Mucosa of stomach (tissue), 1 donor: Measurements from ENCODE around the gene DLX2.
A peak's percentile ranks its signal among the peaks of the same experiment; 100 is the strongest.
"Not testable (repeated sequence)": the region's sequence is repeated elsewhere in the genome, so short reads cannot be mapped to it uniquely, and the experiment has no call there.

Experiments used
- H3K27me3 ChIP-seq: one replicate; pipeline ENCODE4 v1.7.0; 2013; ENCODE audit warnings: mild to moderate bottlenecking, low read length; ENCODE audit not compliant: control insufficient read depth, insufficient read depth
- H3K36me3 ChIP-seq: one replicate; pipeline ENCODE4 v1.7.0; 2013; ENCODE audit warnings: low read length; ENCODE audit not compliant: control insufficient read depth, insufficient read depth
- H3K4me1 ChIP-seq: one replicate; pipeline ENCODE4 v1.7.0; 2013; ENCODE audit warnings: mild to moderate bottlenecking, low read length; ENCODE audit not compliant: control insufficient read depth, insufficient read depth
- H3K4me3 ChIP-seq: one replicate; pipeline ENCODE4 v1.7.0; 2013; ENCODE audit warnings: low read length
- H3K9ac ChIP-seq: one replicate; pipeline ENCODE4 v1.7.0; 2013; ENCODE audit warnings: mild to moderate bottlenecking, low read length, moderate library complexity
- H3K9me3 ChIP-seq: one replicate; pipeline ENCODE4 v1.7.0; 2013; ENCODE audit warnings: mild to moderate bottlenecking, low read length, moderate library complexity; ENCODE audit not compliant: control insufficient read depth
- donor health status: Pancreatic carcinoma.

The DLX2 gene

DNA sequence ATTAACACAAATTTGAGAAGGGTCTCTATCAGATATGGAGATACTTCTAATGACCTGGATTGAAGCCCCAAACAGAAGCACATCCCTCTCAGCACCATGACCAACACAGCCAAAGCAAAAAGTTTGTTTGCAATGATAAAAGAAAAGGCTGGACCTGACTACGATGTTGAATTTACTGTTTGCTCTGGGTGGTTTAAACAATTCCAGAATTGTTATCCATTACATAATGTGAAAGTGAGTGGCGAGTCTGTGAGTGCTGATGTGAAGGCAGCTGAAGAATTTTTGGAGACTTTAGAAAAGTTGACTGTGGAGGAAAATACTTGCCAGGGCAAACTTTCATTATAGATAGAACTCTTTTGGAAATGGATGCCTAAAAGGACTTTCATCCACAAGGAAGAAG, 17.4 kb upstream of the DLX2 start:
- H3K4me1 ChIP-seq = no peaks in the 10 kb centered on the region
- H3K4me3 ChIP-seq = no peak overlapping the region
- peaks cover 5% of the 10 kb centered on the region for H3K27me3 ChIP-seq
- H3K9ac ChIP-seq = no peak overlapping the region
- no peaks in the 10 kb centered on the region for H3K36me3 ChIP-seq
- no peaks in the 10 kb centered on the region for H3K9me3 ChIP-seq

DNA sequence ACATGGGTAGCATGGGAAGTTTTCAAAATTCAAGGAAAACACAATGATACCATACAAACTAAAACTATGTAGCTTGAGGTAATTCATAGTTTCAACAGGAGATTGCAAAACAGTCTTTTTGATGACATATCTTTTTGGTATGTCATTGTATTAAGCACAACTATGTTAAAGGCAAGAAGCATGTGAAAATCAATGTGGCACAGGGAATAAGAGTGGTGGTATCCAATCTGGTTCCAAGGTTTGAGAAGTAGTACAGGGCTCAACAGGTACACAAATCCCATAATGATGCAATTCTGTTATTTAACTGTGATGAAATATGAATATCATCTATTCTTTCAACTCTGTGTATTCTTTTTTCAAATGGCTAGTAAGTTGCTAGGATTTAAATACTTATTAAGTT, 16.4 kb upstream of the DLX2 start:
- Histone ChIP-seq H3K36me3 (no peaks in the 10 kb centered on the region), H3K4me3 (no peak overlapping the region), H3K27me3 (peaks cover 5% of the 10 kb centered on the region), H3K9me3 (no peaks in the 10 kb centered on the region), H3K9ac (no peak overlapping the region), H3K4me1 (no peaks in the 10 kb centered on the region)

DNA sequence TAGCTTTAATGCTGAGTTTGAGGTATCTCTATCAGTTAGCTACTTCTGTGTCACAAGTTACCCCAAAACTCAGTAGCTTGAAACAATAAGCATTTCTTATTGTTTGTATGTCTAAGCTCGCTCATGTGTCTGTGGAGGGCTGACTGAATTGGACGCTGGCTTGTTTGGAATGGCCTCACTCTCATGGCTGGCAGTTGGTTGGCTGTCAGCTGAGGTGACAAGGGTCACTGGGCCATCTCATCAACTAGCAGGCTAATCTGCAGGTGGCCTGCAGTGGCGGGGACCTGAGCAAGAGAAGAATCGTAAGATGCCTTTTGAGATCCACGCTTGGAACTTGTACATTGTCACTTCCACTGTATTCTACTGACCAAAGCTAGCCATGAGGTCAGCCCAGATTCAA, 13.4 kb upstream of the DLX2 start:
- Histone ChIP-seq H3K4me1 (no peaks in the 10 kb centered on the region), H3K9ac (no peak overlapping the region), H3K27me3 (peaks cover 13% of the 10 kb centered on the region), H3K36me3 (no peaks in the 10 kb centered on the region), H3K9me3 (no peaks in the 10 kb centered on the region), H3K4me3 (no peak overlapping the region)

DNA sequence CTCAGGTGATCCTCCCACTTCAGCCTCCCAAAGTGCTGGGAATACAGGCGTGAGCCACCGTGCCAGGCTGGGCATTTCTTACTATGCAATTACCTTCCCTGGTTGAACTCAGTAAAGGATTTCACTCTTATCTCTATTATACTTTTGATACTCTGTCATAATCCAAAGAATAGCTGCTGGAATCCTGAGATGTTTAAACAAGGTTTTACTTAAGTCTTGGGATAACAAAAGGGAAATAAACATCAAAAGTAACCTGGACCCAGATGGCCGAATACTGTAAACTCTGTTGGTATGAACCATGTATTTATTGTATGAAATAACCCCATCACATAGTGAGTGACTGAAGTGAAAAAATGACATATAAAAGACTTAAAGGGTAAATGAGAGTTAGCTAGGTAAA, 11.9 kb upstream of the DLX2 start:
- H3K4me1 ChIP-seq = no peaks in the 10 kb centered on the region
- no peaks in the 10 kb centered on the region for H3K36me3 ChIP-seq
- peaks cover 18% of the 10 kb centered on the region for H3K27me3 ChIP-seq
- no peak overlapping the region for H3K4me3 ChIP-seq
- no peaks in the 10 kb centered on the region for H3K9me3 ChIP-seq
- no peak overlapping the region for H3K9ac ChIP-seq

DNA sequence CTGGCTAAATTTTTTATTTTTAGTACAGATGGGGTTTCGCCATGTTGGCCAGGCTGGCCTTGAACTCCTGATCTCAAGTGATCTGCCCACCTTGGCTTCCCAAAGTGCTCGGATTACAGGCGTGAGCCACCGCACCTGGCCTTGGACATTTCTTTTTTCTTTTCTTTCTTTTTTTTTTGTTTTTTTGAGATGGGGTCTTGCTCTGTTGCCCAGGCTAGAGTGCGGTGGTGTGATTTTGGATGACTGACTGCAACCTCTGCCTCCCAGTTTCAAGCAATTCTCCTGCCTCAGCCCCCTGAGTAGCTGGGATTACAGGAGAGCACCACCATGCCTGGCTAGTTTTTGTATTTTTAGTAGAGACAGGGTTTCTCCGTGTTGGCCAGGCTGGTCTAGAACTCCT, 11.5 kb upstream of the DLX2 start:
- not testable (repeated sequence) for H3K36me3 ChIP-seq, H3K4me1 ChIP-seq, H3K9ac ChIP-seq, H3K4me3 ChIP-seq, H3K9me3 ChIP-seq
- H3K27me3 ChIP-seq = peaks cover 22% of the 10 kb centered on the region

DNA sequence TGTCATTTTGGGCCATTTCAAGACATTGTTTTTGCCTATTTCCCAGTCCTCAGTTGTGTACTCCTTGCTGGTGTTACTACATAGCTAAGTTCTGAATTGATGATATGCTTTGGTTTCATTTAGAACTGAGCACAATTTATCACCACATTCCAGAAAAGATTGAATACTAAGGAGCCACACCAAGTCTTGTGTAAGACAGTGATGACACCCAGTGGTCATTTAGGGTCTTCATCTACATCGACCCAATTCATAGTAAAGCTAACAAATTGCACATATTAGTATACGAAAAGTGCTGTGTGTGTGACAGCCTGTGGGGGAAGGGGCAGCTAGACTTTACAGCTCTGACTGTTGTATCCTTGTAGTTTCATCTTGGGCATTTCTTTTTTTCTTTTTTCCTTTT, 10.9 kb upstream of the DLX2 start:
- no peaks in the 10 kb centered on the region for H3K9me3 ChIP-seq
- peaks cover 24% of the 10 kb centered on the region for H3K27me3 ChIP-seq

DNA sequence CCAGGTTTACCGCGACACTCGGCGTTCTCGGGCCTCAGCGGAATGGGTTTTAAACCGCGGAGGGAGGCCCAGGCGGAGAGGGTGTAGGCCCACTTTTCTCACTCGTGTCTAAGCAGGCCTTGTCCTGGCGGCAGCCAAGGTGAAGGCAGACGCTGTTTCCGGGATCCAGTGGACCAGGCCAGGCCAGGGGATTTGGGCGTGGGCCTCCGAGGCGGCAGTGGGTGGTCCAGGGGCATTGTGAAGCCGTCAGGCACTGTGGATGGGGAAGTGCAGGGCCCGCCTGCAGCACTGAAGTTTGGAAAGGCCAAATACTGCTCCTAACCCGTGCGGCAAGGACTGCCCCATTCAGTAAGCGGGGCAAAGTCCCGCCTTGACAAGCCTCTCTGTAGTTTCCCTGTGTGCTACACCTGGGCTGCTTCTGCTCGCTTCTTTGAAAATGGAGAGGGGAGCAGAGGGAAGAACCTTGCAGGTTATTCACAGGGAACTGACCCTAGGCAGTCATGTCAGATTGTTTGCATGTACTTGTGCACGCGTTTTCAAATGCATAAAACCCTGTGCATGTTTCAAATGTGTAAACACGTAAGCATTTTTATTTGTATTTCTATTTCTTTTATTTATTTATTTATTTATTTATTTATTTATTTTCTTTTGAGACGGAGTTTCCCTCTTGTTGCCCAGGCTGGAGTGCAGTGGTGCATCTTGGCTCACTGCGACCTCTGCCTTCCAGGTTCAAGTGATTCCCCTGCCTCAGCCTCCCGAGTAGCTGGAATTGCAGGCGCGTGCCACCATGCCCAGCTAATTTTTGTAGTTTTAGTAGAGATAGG, 7.5 kb upstream of the DLX2 start:
- no peak overlapping the region for H3K4me3 ChIP-seq
- H3K9ac ChIP-seq = no peak overlapping the region
- H3K36me3 ChIP-seq = no peaks in the 10 kb centered on the region
- H3K4me1 ChIP-seq = peaks cover 7% of the 10 kb centered on the region
- peaks cover 53% of the 10 kb centered on the region for H3K27me3 ChIP-seq
- H3K9me3 ChIP-seq = no peaks in the 10 kb centered on the region

More for the DNA sequence above, 10.9 kb upstream of the DLX2 start:
- Histone ChIP-seq H3K9ac (no peak overlapping the region), H3K4me3 (no peak overlapping the region), H3K4me1 (no peaks in the 10 kb centered on the region), H3K36me3 (no peaks in the 10 kb centered on the region)

DNA sequence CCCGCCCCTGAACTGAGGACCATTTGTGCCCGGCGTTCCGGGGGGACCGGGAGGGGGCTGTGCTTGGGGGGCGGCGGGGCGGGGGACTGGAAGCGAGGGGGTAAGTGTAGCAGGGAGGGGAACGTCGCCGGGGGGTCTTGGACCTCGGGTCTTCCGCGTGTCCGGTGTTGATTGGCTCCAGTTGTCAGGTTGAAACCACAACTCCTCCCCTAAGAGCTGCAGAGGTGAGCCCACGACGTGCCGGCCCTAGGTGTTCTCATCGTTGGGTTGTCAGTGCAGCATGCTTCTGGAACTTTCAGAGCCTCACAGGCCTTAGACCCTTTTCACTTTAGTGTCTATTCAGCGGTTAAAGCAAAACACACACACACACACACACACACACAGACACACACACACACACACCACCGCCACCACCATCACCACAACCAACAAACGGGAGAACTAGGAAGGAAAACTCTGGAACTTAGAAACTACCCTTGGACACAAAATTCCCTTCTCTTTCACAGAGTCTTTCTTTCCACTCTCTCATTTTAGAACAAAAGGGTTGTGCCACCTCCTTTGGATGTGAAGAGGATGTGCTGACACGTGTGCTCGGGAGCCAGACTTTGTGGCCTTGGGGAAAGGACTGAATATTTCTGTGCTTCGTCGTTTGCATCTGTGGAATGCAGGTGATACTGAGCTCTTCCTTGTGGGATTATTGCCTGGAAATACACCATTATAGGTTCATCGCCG, 6.7 kb upstream of the DLX2 start:
- H3K27me3 ChIP-seq = peaks cover 61% of the 10 kb centered on the region
- no peaks in the 10 kb centered on the region for H3K36me3 ChIP-seq
- H3K4me3 ChIP-seq = no peak overlapping the region
- no peak overlapping the region for H3K9ac ChIP-seq
- peaks cover 7% of the 10 kb centered on the region for H3K4me1 ChIP-seq
- no peaks in the 10 kb centered on the region for H3K9me3 ChIP-seq

DNA sequence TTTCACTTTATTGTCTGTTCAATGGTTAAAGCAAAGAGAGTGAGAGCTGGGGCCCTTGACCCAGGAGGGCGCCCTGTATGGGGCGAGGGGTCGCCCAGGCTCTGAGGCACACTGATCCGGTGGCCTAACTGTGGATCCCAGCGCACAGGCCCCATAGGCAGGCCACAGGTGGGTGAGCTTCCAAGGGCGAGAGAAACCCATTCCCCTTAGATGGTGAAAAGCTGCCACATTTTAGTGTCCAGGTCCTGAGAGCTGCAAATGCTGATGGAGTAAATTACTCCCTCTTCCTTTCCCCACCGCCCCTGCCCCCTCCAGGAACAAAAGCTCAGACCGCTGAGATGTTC, 5.9 kb upstream of the DLX2 start:
- Histone ChIP-seq H3K9me3 (no peaks in the 10 kb centered on the region), H3K27me3 (peaks cover 67% of the 10 kb centered on the region), H3K36me3 (no peaks in the 10 kb centered on the region), H3K4me3 (no peak overlapping the region), H3K4me1 (peaks cover 7% of the 10 kb centered on the region), H3K9ac (no peak overlapping the region)

DNA sequence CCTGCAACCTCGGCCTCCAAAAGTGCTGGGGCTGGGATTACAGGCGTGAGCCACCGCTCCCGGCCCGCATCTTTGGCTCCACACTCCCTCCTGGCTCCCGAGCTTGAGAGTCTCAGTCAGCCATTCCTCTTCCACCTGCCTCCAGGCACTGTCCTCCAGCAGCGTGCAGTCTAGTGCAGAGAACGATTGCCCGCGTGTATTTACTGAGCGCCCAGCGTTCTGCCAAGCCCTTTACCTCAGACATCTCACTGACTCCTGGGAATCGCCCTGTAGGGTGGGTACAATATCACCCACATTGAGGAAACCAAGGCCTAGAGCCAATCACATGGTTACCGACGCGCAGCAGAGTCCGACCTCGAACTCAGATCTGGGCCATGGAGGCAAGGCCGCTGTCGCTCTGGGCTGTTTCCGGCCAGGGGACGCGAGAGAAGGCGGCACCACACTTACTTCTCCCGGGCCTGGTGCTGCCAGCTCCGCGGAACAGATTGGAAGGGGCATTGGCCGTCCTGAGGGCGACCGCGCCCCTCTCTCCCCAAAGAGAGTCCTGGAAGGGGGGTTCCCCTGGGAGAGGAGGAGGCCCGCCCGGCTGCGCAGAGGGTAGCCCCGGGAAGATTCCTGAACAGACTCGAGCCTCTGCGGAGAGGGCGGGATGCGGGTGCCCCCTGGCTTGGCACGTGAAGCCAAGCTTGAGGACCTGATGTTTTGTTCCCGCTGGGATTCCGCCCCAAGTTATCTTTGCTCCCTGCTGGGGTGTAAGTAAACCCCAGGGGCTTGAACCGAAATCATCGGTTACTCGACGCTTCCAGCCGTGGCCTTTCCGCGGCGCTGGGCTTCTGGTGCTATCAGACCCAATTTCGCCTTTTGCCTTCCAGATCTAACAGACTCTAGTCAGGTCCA, 5.2 kb upstream of the DLX2 start:
- peaks cover 71% of the 10 kb centered on the region for H3K27me3 ChIP-seq
- H3K9ac ChIP-seq = no peak overlapping the region
- H3K4me1 ChIP-seq = peaks cover 11% of the 10 kb centered on the region
- H3K9me3 ChIP-seq = no peaks in the 10 kb centered on the region
- no peaks in the 10 kb centered on the region for H3K36me3 ChIP-seq
- H3K4me3 ChIP-seq = no peak overlapping the region

DNA sequence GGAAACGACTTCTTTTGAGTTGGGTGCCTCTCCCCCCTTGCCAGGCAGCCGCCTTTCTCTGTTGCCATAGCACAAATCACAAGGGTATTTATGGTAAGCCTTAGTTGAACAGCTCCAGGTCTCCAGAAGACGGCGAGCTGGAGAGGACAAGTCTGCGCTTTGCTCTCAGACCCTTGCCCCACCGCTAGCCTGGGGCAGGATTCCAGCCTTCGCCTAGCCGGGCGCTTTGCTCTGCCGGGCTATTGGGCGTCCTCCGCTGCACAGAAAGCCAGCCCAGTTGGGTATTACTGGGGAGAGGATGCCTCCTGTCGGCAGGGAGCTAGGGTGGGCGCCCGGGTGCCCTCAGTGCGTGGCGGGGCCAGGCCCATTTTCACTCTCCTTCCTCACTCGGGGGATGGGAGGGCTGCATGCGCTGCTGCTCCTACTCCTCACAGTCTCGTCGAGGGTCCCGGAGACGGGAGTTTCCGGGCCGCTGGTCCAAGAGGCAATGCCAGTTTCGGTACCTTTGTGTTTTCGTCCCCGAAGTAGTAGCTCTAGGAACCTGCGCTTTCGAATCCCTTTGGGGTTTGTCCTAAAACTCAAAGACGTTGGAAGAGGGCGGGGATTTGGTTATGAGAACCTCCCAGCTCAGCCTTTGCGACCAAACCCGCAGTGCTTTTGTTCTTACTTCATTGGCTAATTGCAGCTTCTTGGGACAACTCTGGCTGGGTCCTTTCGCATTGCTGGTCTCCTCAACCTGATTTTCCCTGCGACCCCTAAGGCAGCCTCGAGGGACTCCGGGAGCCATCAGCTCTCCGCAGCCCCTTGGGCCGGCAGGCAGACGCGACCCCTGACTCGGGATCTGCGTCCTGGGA, 3.6 kb upstream of the DLX2 start:
- peak overlapping the region; percentile 17 for H3K9ac ChIP-seq
- H3K36me3 ChIP-seq = no peaks in the 10 kb centered on the region
- peaks cover 86% of the 10 kb centered on the region for H3K27me3 ChIP-seq
- no peaks in the 10 kb centered on the region for H3K9me3 ChIP-seq
- peak overlapping the region; percentile 25 for H3K4me3 ChIP-seq
- H3K4me1 ChIP-seq = peaks cover 27% of the 10 kb centered on the region
